MM.1S (cell line): Measurements from ENCODE around the gene LRRK1.

Source experiments
- EZH2phosphoT487 ChIP-seq: fragments of 300-600 bp; sonication (generic); IDR thresholded peaks from 2 replicates; pipeline ENCODE4 v1.6.1; 2018; ENCODE audit warnings: antibody characterized with exemption, low read length
- TF ChIP-seq, protein P1 (sequence below): fragments of 300-600 bp; sonication (generic); IDR thresholded peaks from 2 replicates; pipeline ENCODE4 v1.5.1; 2016; ENCODE audit warnings: antibody characterized with exemption, low read length, mixed read lengths

- TF ChIP-seq, protein P1, sequence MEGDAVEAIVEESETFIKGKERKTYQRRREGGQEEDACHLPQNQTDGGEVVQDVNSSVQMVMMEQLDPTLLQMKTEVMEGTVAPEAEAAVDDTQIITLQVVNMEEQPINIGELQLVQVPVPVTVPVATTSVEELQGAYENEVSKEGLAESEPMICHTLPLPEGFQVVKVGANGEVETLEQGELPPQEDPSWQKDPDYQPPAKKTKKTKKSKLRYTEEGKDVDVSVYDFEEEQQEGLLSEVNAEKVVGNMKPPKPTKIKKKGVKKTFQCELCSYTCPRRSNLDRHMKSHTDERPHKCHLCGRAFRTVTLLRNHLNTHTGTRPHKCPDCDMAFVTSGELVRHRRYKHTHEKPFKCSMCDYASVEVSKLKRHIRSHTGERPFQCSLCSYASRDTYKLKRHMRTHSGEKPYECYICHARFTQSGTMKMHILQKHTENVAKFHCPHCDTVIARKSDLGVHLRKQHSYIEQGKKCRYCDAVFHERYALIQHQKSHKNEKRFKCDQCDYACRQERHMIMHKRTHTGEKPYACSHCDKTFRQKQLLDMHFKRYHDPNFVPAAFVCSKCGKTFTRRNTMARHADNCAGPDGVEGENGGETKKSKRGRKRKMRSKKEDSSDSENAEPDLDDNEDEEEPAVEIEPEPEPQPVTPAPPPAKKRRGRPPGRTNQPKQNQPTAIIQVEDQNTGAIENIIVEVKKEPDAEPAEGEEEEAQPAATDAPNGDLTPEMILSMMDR, result no peak
- no peak for TF ChIP-seq EZH2phosphoT487
Measured at GRCh38 chr15:100875495-100875894, 43.7 kb upstream of the LRRK1 start.
